Measurements from ENCODE around the gene ALKBH6. TPM values are rescaled to one million over a fixed set of nuclear protein-coding genes. Genes with fewer than 3 reads are reported as not detected.

Gene ALKBH6
- total and polyA plus RNA-seq, 2 of the 13 experiments (the other 11 are each of a cell fraction or from before 2014, with no cell fraction given): 13.7 to 18.1 TPM

DNA sequence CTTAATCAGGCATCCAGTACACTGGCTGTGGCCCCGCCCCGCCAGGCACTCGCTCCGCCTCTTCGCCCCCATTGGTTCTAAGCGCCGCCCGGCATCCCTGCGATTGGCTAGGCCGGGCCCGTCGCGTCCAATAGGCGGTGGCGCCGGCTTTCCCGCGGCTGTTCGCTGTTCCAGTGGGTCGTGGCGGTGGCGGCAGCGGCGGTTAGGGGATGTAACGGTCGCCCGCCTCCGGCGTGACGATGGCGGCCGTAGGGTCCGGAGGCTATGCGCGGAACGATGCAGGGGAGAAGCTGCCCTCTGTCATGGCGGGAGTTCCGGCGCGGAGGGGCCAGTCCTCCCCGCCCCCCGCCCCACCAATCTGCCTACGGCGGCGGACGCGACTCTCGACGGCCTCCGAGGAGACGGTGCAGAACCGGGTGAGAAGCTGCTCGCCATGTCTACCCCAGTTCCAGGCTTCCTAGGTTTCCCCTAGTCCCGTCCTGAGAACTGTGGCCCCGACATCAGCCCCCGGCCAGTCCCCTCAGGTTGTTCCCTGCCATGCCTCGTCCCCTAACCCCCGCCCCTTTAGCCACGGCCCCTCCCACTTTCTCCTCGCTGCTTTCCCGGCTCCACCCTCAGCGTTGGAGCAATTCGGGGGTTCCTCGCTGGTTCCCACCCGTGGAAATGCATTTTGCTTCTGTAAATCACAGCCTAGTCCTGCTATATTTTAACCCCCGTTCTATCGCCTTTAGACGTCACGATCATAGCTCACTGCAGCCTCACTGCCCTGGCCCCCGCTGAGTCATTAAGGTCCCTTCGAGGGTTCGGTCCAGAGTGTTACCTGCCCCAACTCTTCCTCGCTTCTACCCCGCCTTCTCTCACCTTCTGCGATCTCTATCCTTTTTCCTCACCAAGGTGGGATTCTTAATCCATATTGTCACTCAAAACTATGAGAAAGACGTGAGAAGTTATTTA is 41.0 kb upstream of the ALKBH6 start, which contains the start of gene WDR62 (continued):
- TF ChIP-seq, protein P1, sequence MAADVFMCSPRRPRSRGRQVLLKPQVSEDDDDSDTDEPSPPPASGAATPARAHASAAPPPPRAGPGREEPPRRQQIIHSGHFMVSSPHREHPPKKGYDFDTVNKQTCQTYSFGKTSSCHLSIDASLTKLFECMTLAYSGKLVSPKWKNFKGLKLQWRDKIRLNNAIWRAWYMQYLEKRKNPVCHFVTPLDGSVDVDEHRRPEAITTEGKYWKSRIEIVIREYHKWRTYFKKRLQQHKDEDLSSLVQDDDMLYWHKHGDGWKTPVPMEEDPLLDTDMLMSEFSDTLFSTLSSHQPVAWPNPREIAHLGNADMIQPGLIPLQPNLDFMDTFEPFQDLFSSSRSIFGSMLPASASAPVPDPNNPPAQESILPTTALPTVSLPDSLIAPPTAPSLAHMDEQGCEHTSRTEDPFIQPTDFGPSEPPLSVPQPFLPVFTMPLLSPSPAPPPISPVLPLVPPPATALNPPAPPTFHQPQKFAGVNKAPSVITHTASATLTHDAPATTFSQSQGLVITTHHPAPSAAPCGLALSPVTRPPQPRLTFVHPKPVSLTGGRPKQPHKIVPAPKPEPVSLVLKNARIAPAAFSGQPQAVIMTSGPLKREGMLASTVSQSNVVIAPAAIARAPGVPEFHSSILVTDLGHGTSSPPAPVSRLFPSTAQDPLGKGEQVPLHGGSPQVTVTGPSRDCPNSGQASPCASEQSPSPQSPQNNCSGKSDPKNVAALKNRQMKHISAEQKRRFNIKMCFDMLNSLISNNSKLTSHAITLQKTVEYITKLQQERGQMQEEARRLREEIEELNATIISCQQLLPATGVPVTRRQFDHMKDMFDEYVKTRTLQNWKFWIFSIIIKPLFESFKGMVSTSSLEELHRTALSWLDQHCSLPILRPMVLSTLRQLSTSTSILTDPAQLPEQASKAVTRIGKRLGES (CRISPR knock-in tag; IDR thresholded peaks at IDR 0.05; ENCODE audit: borderline replicate concordance): no peak
- TF ChIP-seq, protein P2, sequence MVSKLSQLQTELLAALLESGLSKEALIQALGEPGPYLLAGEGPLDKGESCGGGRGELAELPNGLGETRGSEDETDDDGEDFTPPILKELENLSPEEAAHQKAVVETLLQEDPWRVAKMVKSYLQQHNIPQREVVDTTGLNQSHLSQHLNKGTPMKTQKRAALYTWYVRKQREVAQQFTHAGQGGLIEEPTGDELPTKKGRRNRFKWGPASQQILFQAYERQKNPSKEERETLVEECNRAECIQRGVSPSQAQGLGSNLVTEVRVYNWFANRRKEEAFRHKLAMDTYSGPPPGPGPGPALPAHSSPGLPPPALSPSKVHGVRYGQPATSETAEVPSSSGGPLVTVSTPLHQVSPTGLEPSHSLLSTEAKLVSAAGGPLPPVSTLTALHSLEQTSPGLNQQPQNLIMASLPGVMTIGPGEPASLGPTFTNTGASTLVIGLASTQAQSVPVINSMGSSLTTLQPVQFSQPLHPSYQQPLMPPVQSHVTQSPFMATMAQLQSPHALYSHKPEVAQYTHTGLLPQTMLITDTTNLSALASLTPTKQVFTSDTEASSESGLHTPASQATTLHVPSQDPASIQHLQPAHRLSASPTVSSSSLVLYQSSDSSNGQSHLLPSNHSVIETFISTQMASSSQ (IDR thresholded peaks at IDR 0.05; ENCODE audit: low read depth): no peak
- TF ChIP-seq, protein P2 (CRISPR knock-in tag; IDR thresholded peaks at IDR 0.05; ENCODE audit: borderline replicate concordance): no peak
- TF ChIP-seq, protein P3, sequence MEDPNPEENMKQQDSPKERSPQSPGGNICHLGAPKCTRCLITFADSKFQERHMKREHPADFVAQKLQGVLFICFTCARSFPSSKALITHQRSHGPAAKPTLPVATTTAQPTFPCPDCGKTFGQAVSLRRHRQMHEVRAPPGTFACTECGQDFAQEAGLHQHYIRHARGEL (CRISPR knock-in tag; IDR thresholded peaks at IDR 0.05): no peak
- TF ChIP-seq NR1H2 (CRISPR knock-in tag; IDR thresholded peaks at IDR 0.05; ENCODE audit: borderline replicate concordance, low read depth) (no peak), HNRNPLL (IDR thresholded peaks at IDR 0.05; ENCODE audit: low read depth, low read length, poor library complexity, severe bottlenecking) (no peak), SP4 (CRISPR knock-in tag; IDR thresholded peaks at IDR 0.05) (peak; percentile 84), ZNF619 (CRISPR knock-in tag; IDR thresholded peaks at IDR 0.05) (no peak), ZNF530 (CRISPR knock-in tag; IDR thresholded peaks at IDR 0.05; ENCODE audit: low read depth) (no peak), MYNN (CRISPR knock-in tag; IDR thresholded peaks at IDR 0.05; ENCODE audit: low read depth) (no peak), ZFP36L2 (CRISPR knock-in tag; IDR thresholded peaks at IDR 0.05) (no peak), ZSCAN25 (CRISPR knock-in tag; IDR thresholded peaks at IDR 0.05) (no peak), AHR (CRISPR knock-in tag; IDR thresholded peaks at IDR 0.05) (no peak), POGZ (CRISPR knock-in tag; IDR thresholded peaks at IDR 0.05) (no peak)
- TF ChIP-seq, protein P4, sequence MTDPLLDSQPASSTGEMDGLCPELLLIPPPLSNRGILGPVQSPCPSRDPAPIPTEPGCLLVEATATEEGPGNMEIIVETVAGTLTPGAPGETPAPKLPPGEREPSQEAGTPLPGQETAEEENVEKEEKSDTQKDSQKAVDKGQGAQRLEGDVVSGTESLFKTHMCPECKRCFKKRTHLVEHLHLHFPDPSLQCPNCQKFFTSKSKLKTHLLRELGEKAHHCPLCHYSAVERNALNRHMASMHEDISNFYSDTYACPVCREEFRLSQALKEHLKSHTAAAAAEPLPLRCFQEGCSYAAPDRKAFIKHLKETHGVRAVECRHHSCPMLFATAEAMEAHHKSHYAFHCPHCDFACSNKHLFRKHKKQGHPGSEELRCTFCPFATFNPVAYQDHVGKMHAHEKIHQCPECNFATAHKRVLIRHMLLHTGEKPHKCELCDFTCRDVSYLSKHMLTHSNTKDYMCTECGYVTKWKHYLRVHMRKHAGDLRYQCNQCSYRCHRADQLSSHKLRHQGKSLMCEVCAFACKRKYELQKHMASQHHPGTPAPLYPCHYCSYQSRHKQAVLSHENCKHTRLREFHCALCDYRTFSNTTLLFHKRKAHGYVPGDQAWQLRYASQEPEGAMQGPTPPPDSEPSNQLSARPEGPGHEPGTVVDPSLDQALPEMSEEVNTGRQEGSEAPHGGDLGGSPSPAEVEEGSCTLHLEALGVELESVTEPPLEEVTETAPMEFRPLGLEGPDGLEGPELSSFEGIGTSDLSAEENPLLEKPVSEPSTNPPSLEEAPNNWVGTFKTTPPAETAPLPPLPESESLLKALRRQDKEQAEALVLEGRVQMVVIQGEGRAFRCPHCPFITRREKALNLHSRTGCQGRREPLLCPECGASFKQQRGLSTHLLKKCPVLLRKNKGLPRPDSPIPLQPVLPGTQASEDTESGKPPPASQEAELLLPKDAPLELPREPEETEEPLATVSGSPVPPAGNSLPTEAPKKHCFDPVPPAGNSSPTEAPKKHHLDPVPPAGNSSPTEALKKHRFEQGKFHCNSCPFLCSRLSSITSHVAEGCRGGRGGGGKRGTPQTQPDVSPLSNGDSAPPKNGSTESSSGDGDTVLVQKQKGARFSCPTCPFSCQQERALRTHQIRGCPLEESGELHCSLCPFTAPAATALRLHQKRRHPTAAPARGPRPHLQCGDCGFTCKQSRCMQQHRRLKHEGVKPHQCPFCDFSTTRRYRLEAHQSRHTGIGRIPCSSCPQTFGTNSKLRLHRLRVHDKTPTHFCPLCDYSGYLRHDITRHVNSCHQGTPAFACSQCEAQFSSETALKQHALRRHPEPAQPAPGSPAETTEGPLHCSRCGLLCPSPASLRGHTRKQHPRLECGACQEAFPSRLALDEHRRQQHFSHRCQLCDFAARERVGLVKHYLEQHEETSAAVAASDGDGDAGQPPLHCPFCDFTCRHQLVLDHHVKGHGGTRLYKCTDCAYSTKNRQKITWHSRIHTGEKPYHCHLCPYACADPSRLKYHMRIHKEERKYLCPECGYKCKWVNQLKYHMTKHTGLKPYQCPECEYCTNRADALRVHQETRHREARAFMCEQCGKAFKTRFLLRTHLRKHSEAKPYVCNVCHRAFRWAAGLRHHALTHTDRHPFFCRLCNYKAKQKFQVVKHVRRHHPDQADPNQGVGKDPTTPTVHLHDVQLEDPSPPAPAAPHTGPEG (CRISPR knock-in tag; IDR thresholded peaks at IDR 0.05): no peak

All from HepG2 (cell line).